NCI-H748 (cell line): Measurements from ENCODE around the gene PPP1R14D.
"Not testable (repeated sequence)": the region's sequence is repeated elsewhere in the genome, so short reads cannot be mapped to it uniquely, and the experiment has no call there.

Experiments used
- DNase-seq: peaks from one replicate; lab custom pipeline; 2025; ENCODE audit not compliant: unreplicated experiment; lab: John Stamatoyannopoulos, UW

The PPP1R14D gene, protein sequence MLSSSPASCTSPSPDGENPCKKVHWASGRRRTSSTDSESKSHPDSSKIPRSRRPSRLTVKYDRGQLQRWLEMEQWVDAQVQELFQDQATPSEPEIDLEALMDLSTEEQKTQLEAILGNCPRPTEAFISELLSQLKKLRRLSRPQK

DNA sequence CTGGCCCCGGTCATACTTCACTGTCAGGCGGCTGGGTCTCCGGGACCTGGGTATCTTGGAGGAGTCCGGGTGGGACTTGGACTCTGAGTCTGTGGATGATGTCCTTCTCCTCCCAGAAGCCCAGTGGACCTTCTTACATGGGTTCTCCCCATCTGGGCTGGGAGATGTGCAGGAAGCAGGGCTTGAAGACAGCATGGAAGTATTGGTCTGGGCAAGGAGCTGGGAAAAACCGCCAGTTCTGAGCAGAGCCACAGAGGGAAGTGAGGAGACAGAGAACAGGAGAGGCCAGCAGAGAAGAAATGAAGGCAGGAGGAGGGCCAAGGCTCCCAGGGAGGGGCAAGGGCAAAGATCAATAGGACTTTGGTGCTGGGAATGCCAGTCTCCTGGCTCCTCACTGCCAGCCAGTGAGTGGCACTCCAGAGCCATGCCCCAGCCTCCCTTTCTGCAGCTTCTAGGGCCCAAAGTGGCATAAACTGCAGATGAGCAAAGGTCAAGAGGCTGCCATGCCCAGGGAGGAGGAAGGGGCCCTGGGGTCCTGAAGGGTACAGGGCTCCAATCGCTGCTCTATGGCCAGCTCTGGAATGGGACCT lies at the start of gene PPP1R14D:
Gene PPP1R14D (minus strand): TSS at position 262 of the 590 bp plus-strand sequence. CDS start 67 bp downstream, at position 195.
- no peak for DNase-seq

DNA sequence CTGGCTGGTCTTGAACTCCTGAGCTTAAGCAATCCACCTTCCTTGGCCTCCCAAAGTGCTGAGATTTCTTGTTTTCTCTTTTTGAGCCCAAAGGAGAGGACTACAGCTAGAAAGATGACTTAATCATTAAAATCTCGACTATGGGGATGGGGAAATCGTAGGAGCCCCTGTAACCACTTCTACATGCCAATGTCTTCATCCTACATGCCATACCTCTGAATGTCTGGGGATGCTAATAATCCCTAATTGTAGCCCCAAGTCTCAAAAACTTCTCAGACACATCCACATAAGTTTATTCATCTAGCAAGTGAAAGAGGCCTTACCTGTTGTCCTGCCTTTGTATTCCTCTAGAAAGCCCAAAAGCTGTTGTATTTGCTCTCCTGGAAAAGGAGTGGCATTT lies 49.2 kb upstream of the PPP1R14D start:
- no peak for DNase-seq

DNA sequence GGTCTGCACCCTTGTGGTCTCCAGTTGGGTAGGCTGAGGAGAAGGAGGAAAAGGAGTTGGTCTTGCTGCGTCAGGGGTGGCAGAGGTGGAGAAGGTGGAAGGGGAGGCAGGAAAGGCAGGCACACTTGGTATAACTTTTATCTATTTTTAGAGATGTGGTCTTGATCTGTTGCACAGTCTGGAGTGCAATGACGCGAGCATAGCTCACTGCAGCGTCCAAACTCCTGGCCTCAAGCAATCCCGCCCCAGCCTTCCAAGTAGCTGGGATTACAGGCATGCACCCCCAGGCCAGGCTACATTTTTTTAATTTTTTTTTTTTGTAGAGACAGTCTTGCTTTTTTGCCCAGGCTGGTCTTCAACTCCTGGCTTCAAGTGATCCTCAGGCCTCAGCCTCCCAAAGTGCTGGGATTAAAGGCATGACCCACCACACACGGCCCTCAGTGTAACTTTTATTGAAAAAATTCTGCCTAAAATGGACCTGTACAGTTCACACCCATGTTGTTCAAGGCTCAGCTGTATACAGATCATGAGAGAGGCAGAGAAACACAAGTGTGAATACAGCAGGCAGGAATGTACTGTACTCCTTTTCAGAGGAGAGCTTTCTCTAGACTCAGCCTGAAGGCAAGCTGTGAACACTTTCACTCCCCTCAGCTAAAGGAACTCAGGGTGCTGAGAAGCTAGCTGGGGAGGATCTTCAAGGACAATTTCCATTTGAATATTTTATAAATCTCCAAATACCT lies 47.7 kb upstream of the PPP1R14D start:
- no peak for DNase-seq

DNA sequence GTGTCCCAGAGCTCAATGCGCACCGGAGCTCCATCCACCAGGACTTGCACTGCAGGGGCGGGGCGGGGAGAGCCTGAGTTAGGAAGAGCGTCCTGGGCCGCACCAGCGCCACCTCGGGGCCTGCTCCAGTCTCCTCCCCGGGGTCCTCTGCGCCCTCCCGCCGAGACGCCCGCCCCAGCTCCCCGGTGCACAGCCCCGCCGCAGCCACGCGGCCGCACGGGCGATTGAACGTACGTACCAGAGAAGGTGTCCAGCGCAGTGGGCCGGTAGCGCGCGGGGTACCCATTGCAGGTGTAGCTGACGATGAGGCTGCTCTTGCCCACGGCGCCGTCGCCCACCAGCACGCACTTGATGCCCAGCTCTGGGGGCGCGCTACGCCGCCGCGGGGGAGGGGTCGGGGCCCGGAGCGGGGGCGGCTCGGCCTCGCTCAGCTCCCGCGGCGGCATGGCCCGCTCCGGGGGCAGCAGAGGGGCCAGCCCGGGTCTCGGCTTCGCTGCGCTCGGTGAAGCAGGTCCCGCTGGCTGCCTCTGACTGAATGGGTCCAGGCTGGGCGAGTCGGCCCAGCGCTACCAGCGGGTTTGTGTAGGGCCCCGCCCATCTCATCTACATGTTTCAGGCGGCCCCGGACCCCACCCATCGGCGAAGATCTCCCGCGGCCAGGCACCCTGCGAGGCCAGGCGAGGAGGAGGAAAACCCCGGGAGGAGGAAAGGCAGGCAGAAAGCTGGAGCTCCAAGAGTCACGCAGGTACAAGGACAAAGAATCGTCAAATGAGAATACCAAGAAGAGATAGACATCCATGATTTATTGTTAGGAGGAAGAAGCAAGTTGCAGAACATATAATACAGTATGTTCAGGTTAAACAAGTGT lies 45.4 kb upstream of the PPP1R14D start, which contains the start of gene RHOV:
Gene RHOV (minus strand): TSS at position 541 of the 868 bp plus-strand sequence. CDS start 95 bp downstream, at position 446.
- peak; percentile 85 for DNase-seq

DNA sequence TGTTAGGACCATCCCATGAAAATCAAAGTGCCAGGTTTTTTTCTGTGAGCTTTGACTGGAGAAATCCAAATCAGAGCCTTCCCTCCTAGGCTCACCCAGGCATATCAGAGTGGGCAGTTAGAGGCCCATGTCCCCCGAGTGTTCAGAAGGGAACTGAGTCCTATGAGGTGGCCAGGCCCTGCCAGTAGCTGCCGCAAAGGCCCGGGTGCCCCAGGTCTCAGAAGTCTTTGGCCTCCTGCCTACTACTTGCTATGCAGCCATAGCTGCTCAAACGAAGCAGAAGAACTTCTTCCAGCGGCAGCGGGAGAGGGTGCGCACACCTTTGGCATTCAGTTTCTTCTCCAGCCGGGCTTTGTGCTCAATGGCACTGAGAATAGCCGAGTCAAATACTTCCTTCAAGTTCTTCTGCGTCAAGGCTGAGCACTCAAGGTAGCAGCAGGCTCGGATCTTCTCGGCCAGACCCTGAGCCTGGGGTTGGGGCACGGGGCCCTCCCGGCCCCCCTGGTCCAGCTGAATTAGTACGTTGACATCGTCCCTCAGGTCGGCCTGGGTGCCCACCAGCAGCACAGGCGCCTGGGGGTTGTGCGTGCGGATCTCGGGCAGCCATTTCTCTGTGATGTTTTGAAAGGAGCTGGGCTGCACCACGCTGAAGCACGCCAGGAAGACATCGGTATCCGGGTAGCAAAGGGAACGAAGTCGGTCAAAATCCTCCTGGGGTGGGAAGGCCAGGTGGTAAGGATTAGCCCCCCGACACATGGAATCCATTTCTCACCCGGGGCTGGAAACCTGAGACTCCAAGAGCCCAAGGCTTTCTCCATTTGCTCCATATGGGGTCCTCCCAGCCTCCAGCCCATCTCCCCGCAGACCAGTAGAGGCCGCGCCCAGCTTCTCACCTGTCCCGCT lies 44.5 kb upstream of the PPP1R14D start:
- no peak for DNase-seq

DNA sequence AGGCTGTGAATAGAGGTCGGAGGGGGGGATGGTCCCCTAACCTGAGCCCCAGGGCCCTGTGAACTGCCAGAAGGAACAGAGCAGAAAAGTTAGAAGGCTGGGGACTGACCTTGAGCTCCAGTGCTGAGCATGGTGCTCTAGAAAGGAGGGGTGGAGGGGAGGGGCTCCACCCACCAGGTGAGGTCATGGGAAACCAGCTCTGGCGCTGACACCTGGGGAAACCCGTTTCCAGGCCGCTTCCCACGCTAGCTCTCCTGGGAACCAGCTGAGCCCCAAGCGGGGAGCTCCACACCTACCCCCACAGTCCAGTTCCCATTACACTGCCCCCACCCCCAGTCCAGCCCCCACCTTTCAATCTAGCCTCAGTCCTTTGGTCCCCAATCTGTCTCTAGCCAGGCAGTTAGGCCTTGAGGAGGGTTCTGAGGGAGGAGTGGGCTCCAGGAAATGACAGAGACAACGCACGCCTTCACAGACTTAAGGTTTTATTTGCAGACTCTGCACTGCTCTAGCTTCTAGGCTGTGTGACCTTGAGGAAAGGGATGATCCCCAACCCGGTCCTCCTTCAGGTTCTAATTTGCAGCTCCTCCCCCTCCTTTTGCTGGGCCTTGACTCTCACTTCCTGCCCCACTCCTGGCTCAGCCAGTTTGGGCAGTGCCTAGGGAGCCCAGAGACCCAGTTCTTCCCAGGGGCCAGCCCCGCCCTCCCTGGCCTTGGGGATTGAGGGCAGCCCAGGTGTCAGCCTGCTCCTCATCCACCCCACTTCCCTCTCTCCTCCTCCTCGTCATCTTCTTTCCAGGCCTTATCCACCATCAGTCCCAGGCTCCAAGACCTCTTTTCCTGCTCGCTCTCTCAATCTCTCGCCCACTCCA lies 43.5 kb upstream of the PPP1R14D start:
- DNase-seq = no peak

DNA sequence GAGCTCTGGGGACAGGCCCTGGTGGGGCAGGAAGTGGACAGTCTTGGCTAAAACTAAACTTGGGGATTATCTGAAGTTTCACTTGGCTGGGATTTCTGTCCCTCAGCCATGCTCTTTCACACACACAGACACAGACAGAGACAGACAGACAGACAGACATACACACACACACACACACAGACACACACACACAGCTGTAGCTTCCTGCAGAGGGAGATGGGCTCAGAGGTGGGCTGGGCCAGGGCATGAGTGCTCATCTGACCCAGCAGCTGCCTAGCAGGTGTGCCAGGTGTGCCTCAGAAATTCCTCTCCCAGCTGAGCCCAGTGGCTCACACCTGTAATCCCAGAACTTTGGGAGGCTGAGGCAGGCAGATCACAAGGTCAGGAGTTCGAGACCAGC lies 42.2 kb upstream of the PPP1R14D start:
- no peak for DNase-seq

DNA sequence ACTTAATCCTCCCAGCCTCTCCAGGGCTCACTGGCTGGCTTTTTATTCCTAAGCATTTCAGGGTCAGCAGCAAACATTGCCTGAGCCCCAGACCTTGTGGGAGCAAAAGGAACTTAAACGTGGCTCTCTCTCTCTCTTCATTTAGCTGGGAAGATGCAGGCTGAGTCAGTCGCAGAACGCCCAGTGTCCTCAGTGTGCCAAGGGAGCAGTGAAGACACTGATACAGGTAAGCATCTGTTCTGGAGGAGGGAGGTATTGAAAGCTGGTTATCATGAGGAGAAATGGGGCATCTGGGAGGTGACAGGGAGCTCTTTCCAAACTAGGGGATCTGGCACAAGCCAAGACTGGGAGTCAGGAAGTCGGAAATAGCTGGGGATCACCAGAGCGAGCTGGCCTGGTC lies 41.2 kb upstream of the PPP1R14D start:
- no peak for DNase-seq

DNA sequence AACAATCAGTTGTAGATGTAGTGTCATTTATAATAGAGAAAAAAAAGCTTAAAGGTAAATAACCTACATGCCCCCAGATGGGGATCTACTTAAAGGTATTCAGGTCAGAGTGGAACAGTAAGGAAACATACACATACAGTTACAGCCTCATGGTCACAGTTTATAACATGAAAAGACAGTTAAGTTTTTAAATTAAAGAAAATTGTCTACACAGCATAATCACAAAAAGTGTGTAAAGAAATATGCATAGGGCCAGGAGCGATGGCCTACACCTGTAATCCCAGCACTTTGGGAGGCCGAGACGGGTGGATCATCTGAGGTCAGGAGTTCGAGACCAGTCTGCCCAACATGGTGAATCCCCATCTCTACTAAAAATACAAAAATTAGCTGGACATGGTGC lies 38.7 kb upstream of the PPP1R14D start:
- DNase-seq = no peak

DNA sequence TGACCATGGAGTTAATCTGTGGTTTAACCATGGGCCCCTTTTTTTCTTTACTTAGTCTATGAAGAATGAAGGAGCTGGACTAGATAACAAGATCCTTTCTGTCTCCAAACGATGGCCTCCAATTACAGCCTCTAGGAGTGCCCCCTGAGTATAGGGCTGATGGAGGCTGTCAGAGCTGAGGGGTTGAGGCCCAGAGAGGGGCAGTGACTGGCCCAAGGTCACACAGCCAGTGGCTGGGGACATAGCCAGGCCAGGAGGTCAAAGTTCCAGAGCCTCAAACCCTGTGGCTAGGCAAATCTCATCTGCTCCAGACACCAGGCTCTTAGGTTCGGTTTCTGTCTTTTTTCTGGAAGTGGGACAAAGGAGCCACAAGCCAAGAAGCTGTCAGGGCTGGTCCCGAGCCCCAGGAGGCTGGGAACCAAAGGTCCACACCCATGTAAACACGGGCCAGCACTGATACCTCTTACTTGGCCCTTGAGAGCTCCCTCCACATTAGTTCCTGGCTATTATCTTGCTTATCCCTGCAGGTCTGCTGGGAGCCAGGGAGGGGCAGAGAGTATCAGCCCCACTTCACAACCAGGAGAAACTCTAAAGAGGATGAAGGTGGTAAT lies 35.3 kb upstream of the PPP1R14D start:
- no peak for DNase-seq

DNA sequence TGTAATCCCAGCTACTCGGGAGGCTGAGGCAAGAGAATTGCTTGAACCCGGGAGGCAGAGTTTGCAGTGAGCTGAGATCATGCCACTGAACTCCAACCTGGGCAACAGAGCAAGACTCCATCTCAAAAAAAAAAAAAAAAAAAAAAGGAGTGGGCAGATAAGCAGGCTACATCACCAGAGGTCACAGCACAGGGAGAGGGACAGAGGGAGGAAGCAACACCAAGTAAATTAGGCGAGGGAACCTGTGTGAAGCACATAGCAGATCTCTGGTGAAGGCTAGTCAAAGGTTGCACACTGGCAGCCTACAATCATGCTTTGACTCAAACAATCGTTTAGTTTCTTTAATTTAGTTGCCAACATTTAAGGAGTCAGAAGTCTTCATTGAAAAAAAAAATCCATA lies 32.6 kb upstream of the PPP1R14D start:
- not testable (repeated sequence) for DNase-seq

DNA sequence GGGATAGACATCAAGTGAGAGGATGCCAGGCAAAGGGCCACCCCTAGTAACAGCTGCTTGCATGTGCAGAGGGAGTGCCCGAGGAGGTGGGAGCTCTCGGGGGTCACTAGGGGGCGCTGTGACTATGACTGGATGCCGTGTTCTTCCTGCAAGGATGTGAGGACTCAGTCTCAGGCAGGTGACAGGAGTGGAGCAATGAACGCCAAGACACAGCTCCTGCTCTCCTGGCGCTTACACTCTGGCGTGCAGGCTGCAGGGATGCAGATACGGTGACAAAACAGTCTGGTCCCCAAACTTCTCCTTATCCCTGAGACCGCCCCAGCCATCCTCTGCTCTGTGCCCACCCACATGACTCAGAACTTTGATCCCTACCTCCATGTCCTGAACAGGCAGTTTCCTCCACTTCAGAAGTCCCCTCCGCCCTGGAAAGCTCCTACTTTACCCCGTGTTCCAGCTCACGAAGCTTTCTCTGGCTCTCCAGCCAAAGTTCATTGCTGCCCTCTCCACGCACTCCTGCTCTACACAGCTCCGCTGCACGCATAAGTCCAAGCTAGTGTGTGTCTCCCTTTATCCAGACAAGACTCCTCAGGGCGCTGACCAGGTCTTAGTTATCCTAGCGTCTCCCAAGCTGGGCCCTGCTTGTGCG lies 30.8 kb upstream of the PPP1R14D start:
- DNase-seq = peak; percentile 66

DNA sequence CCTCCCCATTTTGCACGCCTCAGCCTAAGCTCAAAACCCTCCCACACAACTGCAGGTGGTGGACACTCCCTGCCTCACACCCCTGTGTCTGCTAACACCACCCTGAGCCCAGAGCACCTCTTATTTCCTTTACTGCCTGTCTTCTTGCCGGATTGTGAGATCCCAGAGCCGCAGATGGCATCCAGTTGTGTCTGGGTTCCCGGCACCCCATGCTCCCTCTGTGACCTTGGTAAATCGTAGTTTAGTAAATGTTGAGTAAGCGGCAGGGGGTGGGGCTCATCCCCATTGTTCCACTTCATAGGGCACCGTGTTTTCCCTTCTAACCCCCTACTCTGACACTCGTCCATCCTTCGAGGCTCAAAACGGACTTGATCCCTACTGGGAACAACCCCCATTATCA lies 30.2 kb upstream of the PPP1R14D start:
- DNase-seq = no peak

DNA sequence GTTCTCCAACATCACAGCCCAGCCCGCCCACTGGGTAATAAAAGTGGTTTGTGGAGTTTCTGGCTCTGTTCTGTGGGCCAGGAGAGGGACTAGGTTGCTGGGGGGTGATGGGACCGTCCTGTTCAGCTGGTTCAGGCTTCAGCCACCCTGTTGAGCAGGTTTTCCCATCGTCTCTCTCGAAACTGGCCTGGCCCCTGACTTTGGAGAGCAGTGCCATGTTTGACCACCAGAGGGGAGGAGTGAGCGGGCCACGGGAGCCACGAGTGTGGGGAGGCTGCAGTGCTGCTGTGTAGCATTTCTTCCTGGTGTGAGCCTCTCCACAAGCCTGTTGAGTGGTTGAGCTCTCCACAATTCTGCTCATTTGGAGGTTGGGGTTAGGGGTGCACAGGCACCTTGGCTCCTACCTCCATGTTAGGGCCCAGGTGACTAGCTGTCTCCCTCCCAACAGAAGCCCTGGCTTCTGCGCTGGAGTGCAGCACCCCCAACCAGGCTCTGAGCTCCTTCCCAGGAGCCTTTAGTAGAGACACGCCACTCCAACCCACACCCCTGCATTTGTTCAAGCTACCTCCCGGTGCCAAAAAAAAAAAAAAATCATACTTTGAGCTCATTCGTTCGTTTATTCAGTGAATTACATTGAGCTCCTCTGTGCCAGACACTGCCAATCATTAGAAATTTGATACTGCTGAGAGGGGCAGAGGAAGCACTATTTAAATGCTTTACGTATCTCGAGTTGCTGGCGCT lies 29.3 kb upstream of the PPP1R14D start:
- peak; percentile 56 for DNase-seq

DNA sequence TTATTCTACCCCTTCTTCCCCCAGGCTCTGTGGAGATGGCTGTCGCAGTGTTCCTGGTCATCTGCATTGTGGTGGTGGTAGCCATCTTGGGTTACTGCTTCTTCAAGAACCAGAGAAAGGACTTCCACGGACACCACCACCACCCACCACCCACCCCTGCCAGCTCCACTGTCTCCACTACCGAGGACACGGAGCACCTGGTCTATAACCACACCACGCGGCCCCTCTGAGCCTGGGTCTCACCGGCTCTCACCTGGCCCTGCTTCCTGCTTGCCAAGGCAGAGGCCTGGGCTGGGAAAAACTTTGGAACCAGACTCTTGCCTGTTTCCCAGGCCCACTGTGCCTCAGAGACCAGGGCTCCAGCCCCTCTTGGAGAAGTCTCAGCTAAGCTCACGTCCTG lies 28.2 kb upstream of the PPP1R14D start:
- DNase-seq = no peak

DNA sequence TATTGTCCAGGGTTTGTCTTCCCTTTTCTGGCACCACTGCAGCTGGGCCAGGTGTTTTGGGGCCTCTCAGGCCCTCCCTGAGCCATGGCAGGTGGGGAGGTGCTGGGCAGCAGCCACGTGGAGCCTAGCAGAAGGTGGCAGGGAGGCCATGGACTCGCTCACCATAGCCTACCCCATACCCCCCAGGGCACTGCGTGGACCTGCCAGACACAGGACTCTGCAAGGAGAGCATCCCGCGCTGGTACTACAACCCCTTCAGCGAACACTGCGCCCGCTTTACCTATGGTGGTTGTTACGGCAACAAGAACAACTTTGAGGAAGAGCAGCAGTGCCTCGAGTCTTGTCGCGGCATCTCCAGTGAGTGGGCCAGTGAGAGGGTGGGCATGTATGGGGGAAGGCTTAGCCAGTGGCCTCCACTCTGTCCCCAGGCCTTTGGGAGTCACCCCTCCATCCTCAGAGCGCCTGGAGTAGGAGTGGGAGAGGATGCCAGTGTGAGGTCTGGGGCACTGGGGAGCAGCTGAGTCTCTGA lies 27.3 kb upstream of the PPP1R14D start:
- DNase-seq = no peak

DNA sequence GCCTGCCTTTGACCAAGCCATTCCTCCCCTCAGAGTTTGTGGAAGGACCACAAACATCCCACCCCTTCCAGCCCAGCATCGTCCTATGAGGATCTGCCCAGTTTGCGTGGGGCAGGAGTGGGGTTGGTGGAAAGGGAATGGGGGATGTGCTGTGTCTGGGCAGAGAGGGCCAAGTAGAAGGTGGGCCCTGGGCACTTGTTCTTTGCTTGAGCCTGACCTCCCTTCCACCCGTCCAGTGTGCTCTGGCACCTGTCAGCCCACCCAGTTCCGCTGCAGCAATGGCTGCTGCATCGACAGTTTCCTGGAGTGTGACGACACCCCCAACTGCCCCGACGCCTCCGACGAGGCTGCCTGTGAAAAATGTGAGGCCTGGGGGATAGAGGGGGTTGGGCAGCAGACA lies 25.7 kb upstream of the PPP1R14D start:
- DNase-seq = no peak
